ENCODE results near the gene MACF1.
A peak's percentile ranks its signal among the peaks of the same experiment; 100 is the strongest.
"Not testable (repeated sequence)": the region's sequence is repeated elsewhere in the genome, so short reads cannot be mapped to it uniquely, and the experiment has no call there.

MACF1 gene

DNA sequence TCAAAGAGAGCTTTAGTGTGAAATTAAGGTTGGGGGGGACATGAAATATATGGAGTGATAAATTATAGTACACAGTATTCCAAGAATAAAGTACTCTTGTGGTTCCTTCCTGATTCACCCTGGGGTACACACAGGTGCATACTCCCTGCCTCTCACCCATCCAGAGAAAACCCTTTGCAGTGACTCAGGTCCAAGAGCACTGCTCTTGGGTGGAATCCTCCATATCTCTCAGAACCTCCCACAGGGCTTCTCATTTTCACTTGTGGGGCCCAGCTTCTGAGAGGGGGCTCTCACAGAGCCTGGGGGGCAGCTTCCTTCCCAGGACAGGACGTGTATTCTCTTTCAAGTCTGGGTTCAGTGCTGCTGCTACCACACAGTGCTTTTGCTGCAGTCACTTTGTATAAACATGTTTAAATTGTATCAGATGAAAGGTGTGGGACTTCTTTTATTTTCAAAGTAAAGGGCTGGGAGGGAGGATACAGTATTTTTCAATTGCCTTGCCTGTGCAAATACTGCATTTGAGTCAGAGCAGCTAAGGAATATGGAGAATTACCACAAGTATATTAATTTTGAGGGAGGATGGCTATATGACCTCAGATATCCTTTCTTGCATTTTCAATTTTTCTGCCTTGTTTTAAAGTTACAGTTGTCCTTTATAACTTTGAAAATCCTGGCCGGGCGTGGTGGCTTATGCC is 262.1 kb downstream of the MACF1 start:
- DNase-seq (ENCODE audit: low read depth), result no peak

DNA sequence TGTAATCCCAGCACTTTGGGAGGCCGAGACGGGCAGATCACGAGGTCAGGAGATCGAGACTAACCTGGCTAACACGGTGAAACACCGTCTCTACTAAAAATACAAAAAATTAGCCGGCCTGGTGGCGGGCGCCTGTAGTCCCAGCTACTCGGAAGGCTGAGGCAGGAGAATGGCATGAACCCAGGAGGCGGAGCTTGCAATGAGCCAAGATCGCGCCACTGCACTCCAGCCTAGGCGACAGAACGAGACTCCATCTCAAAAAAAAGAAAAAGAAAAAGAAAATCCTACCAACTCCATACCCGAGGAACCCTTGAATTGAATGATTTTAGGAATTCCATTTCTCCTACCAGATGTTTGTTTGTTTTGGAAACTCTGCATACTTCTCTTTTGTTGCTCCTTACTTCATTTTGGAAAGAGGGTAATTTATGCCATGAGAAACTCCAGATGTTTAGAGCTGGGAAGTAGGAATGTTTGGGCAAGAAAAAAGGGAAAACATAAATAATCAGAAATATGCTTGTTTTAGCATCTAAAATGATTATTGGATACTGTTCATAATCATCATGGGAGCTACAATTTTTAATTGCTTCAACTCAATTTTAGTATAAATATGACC is 262.7 kb downstream of the MACF1 start:
- DNase-seq (ENCODE audit: low read depth), result not testable (repeated sequence)

DNA sequence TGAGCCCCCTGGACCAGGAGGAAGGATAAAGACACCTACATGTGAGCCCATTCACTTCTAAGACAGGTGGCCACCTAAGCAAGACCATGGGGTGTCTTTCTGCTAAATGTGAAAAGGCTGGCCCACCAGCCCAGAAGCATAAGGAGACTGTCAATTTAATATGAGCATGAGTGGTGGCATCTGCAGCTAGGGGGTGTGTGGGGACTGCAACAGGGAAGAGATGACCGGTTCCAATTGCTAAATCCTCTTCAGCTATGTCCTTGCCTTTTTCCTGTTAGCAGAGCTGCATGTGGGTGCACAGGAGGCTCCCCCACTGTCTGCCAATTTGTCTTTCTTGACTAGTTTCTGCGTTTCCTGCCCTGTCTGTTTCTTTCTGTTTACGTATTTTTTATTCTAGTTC is 264.7 kb downstream of the MACF1 start:
- no peak for DNase-seq (ENCODE audit: low read depth)

DNA sequence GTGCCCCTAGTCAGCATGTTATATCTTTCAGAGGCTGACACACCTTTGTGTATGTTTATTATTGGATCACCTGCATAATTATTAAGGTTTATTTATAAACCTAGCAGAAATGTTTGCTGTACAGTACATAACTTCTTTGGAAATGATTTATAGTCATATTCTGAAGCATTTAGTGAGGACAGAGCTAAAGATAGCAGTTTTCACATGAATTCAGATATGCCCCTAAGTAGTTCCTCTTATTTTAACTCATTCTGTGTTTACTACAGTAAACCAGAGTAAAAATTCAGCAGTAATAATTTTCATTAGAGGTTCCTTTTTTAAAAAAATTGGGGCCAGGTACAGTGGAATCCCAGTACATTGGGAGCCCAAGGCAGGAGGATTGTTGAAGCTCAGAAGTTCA is 265.5 kb downstream of the MACF1 start:
- no peak for DNase-seq (ENCODE audit: low read depth)

DNA sequence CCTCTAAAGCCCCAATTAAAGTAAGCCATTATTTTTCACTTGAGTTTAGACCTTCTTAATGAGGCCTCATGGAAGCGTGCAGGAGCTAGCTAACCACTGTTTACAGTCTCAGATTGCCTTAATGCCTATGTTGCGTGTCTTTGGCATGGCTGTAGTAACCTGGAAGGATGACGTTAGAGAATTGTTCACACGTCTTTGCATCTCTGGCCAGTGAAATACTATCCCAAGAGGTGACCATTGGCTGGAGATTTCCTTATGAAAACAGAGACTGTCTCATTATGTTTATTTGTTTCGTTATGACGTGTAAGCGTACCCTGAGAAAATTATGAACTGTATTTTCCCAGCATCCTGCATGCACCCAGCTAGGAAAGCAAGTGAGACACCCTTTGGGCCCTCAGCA is 268.3 kb downstream of the MACF1 start:
- no peak for DNase-seq (ENCODE audit: low read depth)

DNA sequence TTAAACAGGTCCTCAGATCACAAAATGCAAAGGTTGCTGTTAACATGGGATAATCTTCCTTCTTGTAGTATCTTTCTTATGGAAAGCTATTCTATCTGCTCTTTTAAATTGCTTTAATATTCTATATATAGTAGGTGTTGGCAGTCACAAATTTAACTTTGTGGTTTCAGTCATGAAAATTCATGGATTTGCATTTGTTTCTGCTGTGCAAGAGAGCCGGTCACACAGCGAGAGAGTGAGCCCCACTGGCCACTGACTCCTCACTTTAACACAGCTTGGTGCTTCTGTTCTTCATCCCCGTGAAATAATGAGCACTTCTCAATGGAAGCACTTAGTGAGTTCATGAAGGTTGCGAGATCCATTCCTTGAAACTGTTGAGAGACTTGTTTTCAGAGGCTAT is 268.8 kb downstream of the MACF1 start:
- no peak for DNase-seq (ENCODE audit: low read depth)

DNA sequence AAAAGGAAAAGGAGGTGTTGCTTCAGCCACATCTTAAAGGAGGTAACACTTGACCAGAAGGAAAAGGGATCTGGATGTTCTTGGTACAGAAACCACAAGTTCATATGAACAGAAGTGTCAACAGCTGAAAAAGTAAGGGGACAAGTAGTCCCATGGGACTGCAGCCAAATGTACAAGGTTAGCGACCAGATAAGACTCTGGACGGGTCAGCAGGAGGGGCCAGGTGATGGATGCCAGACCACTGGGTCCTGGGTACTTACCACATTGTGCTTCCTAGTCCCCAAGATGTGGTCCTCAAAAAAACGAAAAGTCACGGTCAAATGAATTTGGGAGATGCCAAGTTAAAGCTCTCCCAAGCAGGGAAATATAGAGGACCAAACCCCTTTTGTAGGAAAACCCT is 270.3 kb downstream of the MACF1 start:
- DNase-seq (ENCODE audit: low read depth), result no peak

DNA sequence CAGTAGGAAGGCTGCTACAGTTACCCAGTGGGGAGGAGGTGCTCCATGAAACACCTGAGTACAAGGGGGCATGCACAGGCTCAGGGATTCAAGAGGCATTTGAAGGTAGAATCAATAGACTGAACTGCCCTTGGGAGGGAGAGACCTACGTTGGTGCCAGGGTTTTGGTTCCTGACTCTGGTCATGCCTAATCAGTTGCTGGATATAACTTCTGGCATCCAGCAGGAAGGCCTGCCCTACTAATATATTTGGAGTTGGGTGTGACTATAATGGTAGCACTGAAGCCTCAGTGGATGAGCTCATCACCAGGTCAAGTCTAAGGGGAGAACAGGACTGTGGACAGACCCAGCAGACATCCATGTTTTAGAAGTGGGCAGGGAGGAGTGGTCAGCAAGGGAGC is 271.1 kb downstream of the MACF1 start:
- not testable (repeated sequence) for DNase-seq (ENCODE audit: low read depth)

DNA sequence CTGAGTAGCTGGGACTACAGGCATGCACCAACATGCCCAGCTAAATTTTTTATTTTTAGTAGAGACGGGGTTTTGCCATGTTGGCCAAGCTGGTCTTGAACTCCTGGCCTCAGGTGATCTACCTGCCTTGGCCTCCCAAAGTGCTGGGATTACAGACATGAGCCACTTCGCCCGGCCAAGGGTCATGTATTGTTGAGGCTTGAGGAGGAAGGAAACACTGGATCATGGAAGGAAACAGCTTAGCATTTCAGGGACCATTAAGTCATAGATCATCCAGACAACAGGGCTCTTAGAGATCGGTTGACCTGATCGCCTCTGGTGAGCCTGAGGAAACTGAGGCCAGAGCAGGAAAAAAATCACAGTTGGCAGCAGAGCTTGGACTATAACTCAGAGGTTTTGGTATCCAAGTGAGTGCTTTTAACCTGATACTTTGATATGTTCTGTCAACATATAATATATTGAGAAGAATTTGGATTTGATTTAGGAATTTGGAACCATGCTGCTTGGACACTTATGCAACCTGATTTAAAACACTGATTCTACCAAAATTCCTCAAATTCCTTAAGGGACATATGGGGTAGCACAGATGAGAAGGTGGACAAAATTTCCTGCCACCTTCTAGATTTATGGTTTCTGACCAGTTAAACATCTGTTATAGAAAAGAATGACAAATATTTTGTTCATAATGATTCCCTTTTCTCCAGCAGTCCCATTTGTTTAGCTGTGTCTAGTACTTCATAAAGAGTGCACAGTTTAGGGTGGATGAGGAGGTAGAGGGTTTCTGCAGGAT is 273.8 kb downstream of the MACF1 start:
- DNase-seq (ENCODE audit: low read depth), result no peak

DNA sequence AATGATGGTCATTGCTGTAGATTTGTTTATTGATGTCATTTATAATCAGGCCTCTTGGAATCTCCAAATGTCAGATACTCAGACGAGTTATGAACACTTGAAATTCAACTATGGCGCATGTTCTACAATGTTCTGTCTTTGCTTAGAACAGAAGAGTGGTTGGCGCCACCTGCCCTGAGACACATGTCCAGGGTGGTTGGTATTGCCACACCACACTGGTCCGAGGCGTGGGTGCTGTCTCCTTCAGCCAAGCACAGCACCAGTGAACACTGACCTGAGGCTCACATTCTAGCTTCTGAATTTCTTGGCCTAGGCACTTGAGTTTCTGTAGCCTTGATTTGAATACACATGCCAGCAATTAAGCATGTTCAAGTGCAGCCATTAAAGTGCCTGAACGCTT is 276.8 kb downstream of the MACF1 start:
- no peak for DNase-seq (ENCODE audit: low read depth)

DNA sequence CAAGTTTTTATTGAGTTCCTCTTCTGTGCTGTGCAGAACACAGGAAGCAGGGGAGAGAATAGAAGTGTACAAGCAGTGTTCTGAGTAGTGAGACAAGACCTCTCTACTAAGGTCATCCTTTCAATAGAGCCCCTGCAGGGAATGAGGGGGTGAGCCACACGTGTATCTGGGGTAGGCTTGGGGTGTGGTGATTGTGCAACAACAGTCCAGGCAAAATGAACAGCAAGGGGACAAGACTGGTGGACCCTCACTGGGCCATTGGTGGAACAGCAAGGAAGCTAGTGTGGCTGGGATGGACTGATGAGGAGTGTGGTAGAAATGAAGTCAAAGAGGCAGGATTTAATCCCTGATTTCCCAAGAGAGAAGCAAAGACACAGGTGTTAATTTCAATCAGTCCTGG is 278.8 kb downstream of the MACF1 start:
- no peak for DNase-seq (ENCODE audit: low read depth)

DNA sequence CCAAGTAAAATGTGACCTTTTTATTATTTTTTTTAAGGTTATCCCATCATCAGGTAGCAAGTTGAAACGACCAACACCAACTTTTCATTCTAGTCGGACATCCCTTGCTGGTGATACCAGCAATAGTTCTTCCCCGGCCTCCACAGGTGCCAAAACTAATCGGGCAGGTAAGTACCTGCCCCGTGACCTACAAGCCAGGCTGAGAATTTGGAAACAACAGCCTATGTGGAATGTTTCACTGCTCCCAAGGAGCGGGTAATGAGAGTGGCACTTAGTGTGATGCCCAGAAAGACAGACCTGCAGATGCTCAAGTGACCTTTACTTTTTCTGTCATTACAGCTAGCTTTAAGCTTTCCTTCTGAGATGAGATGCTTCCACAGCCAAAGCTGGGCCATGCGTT is 280.1 kb downstream of the MACF1 start:
- DNase-seq (ENCODE audit: low read depth), result no peak

DNA sequence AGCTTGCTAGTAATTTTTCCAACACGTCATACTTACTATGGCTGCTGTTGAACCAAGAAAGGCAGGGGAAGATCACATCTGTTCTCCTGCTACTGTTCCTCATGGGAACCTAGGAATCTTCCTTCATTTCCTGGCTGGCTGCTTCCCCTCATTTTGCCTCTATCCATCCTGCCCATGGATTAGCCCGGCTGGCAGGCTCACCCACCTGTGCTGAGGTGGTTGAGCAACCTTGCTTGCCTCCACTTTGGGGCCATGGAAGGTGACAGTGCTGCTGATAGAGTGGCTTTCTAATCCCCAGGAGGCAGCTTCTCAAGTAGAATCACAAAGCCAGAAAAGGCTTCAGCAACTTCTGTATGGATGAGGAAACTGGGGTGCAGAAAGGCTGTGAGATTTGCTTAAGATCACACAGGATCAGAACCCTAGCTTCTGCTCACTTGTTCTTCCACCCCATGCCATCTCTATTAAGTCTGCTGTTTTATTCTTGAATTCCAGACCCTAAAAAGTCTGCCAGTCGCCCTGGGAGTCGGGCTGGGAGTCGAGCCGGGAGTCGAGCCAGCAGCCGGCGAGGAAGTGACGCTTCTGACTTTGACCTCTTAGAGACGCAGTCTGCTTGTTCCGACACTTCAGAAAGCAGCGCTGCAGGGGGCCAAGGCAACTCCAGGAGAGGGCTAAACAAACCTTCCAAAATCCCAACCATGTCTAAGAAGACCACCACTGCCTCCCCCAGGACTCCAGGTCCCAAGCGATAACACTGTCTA is 280.7 kb downstream of the MACF1 start:
- DNase-seq (ENCODE audit: low read depth), result no peak

DNA sequence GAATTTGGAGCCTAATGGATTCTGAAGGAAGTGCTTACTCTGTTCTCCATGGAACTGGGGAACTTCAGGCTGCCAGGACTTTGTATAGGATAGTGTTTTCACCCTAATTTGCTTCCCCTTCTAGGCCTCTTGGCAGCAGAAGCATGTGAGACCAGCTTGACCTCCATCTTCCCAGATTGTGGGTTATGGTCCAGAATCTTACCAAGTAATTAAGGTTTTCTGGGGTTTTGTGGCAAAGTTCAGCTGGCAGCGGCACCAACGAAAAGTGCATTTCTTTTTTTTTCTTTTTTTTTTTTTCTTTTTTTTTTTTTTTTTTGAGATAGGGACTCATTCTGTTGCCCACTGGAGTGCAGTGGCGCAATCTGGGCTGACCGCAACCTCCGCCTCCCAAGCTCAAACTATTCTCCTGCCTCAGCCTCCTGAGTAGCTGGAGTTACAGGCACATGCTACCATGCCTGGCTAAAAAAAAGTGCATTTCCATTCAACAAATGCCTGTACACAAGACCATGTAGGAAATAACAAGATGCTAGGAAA is 283.6 kb downstream of the MACF1 start:
- no peak for DNase-seq (ENCODE audit: low read depth)

DNA sequence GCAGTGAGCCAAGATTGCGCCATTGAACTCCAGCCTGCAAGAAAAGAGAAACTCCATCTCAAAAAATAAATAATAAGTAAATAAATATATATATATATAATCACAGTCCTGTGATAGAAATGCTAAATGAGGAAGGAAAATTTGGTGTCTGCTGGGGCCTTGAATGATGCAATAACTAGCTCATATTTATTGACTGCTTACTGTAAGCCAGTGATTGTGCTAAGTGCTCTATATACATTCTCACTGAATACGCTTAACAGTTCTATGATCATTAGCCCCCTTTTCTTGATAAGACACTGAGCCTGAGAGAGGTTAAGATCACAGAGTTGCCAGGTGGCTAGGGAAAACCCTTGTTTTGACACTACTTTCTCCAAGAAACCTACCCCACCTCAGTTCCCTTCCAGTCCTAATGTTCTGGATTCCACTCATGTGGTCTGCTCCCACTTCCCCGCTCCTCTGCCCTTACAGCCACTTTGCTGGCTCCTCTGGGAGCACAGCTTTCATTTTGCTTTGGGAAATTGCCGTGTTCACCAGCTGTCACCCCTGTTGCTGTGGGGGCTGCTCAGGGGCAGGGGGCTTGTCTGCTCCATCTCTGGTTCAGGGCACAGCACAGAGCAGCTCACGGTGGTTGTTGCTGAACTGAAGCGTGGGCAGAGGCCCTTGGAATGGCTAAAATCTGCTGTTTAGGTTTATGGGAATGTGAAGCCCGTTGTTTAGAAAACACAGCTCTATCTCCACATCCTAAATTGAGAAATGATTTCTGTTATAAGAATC is 284.5 kb downstream of the MACF1 start:
- no peak for DNase-seq (ENCODE audit: low read depth)

DNA sequence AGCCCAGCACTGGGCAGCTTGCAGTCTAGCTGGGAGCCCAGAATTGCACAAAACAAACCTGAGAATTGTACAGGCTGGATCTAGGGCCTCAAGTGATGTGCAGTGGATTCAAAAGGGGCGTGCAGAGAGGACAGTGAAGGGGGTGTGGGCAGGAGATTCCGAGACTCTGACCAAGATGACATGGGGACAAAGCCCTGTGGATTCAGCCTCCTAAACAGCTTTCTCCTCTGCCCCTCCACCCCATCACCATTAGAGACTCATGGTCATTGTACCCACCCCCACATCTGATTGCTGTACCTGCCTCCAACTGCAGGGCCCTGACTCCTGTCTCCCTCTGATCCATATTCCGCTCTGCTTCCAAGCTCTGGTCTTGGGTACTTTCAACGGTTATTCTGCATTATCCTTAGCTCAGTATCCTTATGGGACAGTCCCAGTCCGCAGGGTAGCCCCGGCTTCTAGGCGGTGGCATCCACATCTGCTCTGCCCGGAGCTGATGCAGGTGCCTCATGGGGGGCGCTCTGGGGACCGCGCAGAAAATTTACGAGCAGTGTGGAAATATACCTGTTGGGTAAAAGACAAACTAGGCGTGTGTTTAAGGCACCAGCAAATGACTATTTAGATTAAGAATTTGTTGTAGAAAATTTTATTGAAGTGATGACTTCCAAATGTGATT is 285.2 kb downstream of the MACF1 start:
- no peak for DNase-seq (ENCODE audit: low read depth)

DNA sequence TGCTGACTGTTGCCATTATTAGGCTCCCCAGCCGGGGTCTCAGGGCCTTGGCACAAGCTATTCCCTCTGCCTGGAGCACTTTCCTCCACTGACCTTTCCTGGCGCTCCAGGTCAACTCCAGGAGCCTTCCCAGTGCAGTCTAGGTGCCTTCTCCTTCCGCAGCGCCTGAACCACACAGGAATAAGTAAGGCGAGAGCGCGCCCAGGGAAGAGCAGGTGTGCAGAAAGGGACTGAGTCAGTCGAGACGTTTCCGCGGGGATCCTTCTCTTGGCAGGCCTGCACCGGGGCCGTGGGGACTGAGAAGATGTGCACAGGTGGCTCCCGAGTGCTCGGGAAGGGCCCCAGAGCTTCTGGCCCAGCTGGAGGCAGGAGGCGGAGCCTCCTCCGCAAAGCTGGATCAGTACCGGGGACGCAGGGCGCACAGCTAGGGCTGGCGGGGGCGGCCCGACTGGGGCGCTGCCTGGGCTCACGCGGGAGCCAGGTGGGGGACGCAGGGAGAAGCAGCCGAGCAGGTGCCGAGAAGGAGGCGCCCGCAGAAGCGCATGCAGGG is 286.2 kb downstream of the MACF1 start:
- DNase-seq (ENCODE audit: low read depth), result no peak

DNA sequence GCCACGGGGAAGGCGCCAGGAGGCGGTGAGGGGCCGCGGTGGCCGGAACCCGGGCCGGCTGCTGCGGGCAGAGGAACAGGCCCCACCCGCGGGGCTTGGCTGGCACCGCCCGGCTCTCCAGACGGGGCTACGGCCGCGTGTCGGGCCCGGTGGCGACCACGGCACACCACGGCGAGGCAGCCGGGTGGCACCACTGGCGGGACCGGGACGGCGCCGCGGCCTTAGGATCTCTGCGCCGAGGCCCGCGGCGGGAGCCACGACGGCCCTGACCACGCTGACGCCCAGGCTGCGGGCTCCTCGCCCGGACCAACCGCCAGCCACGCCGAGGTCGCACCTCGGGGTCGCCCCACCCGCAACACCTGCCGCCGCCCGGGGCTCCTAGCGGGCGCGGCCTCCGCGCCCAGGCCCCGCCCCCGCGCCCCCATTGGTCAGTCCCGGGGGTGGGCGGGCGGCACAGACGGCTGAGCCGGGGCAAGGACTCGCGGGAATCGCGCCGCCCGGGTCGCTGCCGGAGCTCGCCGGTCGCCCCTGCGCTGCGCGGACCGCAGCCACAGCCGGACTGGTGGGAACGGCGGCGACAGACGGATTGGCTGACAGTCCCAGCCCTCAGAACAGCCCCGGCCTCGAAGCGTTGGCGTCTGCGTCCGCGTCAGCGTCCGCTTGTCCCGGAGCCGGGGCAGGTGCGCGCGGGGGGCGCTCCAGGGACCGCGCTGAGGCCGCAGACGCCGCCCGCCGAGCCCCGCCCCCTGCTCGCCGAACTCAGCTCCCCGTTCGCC is 286.8 kb downstream of the MACF1 start, which contains the start of gene BMP8A:
Gene BMP8A (plus strand): TSS at position 491 of the 776 bp plus-strand sequence. CDS start 356 bp downstream, outside the sequence.
- peak; percentile 56 for DNase-seq (ENCODE audit: low read depth)
